Keratinocyte (primary cell): ENCODE results near the gene DNASE1.

Source experiments
- EZH2 ChIP-seq: IDR thresholded peaks from one replicate; pipeline ENCODE4 v1.6.1; 2012; ENCODE audit warnings: inconsistent platforms, mild to moderate bottlenecking, low read length, moderate library complexity
- TF ChIP-seq, protein P1 (sequence below), 3 experiments: IDR thresholded peaks in 1 of 3; conservative IDR thresholded peaks in 1 of 3; optimal IDR thresholded peaks in 1 of 3; 2 replicates in 2 of 3; 3 replicates in 1 of 3; pipeline versions ENCODE3 to v1.5.1; 2011; ENCODE audit warnings: low read length in 3 of 3, mild to moderate bottlenecking in 3 of 3, moderate library complexity in 2 of 3, control low read depth in 1 of 3, inconsistent platforms in 1 of 3; ENCODE audit not compliant: insufficient read depth in 2 of 3; ENCODE audit errors: extremely low read depth in 1 of 3

GRCh38 chr16:3706253-3707012, 51.9 kb downstream of the DNASE1 start:
- TF ChIP-seq, protein P1, sequence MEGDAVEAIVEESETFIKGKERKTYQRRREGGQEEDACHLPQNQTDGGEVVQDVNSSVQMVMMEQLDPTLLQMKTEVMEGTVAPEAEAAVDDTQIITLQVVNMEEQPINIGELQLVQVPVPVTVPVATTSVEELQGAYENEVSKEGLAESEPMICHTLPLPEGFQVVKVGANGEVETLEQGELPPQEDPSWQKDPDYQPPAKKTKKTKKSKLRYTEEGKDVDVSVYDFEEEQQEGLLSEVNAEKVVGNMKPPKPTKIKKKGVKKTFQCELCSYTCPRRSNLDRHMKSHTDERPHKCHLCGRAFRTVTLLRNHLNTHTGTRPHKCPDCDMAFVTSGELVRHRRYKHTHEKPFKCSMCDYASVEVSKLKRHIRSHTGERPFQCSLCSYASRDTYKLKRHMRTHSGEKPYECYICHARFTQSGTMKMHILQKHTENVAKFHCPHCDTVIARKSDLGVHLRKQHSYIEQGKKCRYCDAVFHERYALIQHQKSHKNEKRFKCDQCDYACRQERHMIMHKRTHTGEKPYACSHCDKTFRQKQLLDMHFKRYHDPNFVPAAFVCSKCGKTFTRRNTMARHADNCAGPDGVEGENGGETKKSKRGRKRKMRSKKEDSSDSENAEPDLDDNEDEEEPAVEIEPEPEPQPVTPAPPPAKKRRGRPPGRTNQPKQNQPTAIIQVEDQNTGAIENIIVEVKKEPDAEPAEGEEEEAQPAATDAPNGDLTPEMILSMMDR (optimal IDR thresholded peaks at IDR 0.05 in 1 of 3, IDR thresholded peaks at IDR 0.05 in 1 of 3, conservative IDR thresholded peaks at IDR 0.05 in 1 of 3; ENCODE audit: extremely low read depth in 1 of 3, insufficient read depth in 2 of 3, low read length in 3 of 3) = no peak
- TF ChIP-seq EZH2 = no peak
